Keratinocyte (primary cell): Measurements from ENCODE around the gene KLF7. TPM values are rescaled to one million over a fixed set of nuclear protein-coding genes. Genes with fewer than 3 reads are reported as not detected.

Experiments used
- DNase-seq: peaks from one replicate; pipeline ENCODE4 v3.0.0-alpha.2; 2011; ENCODE audit warnings: low read depth, missing footprints, low spot score
- FAIRE-seq: peaks from 2 replicates; lab custom pipeline; 2011; peaks lifted over from hg19 to GRCh38; lab: Jason Lieb, UNC
- H2AFZ ChIP-seq: 2 replicates; pipeline ENCODE4 v1.6.0; 2012; ENCODE audit warnings: low read length, control low read depth, inconsistent platforms; ENCODE audit not compliant: control insufficient read depth
- H3K27ac ChIP-seq: 2 replicates; pipeline ENCODE4 v1.5.1; 2011; ENCODE audit warnings: low read length; ENCODE audit not compliant: control insufficient read depth, insufficient read depth
- H3K27me3 ChIP-seq: 3 replicates; pipeline ENCODE4 v1.6.0; 2011; ENCODE audit warnings: low read length; ENCODE audit not compliant: control insufficient read depth, insufficient read depth; ENCODE audit errors: extremely low read depth
- H3K36me3 ChIP-seq, 2 experiments: 2 replicates in 1 of 2; 3 replicates in 1 of 2; pipeline ENCODE4 v1.5.1; 2011; ENCODE audit warnings: low read length in 2 of 2, mild to moderate bottlenecking in 1 of 2; ENCODE audit not compliant: control insufficient read depth in 2 of 2, insufficient read depth in 2 of 2; ENCODE audit errors: extremely low read depth in 1 of 2
- H3K4me1 ChIP-seq: 3 replicates; pipeline ENCODE4 v1.5.1; 2011; ENCODE audit warnings: low read length; ENCODE audit not compliant: control insufficient read depth, insufficient read depth; ENCODE audit errors: extremely low read depth
- H3K4me2 ChIP-seq: 3 replicates; pipeline ENCODE4 v1.6.0; 2011; ENCODE audit warnings: low read depth, low read length; ENCODE audit not compliant: control insufficient read depth, insufficient read depth; ENCODE audit errors: extremely low read depth
- H3K4me3 ChIP-seq, 3 experiments: fragments of 200-600 bp in 1 of 3; sonication (generic) in 1 of 3; 2 replicates in 2 of 3; 3 replicates in 1 of 3; pipeline ENCODE4 v1.5.1; 2011 to 2016; ENCODE audit warnings: low read length in 3 of 3, mild to moderate bottlenecking in 3 of 3, control low read depth in 2 of 3, inconsistent platforms in 1 of 3, low read depth in 1 of 3, mixed read lengths in 1 of 3, mixed run types in 1 of 3, moderate library complexity in 1 of 3; ENCODE audit not compliant: control insufficient read depth in 2 of 3, insufficient read depth in 2 of 3; ENCODE audit errors: extremely low read depth in 1 of 3
- H3K79me2 ChIP-seq: 2 replicates; pipeline ENCODE4 v1.6.0; 2012; ENCODE audit warnings: low read length; ENCODE audit not compliant: control insufficient read depth, insufficient read depth
- H3K9ac ChIP-seq: 3 replicates; pipeline ENCODE4 v1.6.0; 2011; ENCODE audit warnings: low read length; ENCODE audit not compliant: control insufficient read depth, insufficient read depth; ENCODE audit errors: extremely low read depth
- H3K9me1 ChIP-seq: 3 replicates; pipeline ENCODE4 v1.6.0; 2011; ENCODE audit warnings: low read length; ENCODE audit not compliant: control insufficient read depth, insufficient read depth; ENCODE audit errors: extremely low read depth
- H3K9me3 ChIP-seq: 2 replicates; pipeline ENCODE4 v1.5.1; 2012; ENCODE audit warnings: low read depth, low read length; ENCODE audit not compliant: control insufficient read depth
- H4K20me1 ChIP-seq: 3 replicates; pipeline ENCODE4 v1.6.0; 2011; ENCODE audit warnings: low read length; ENCODE audit not compliant: control insufficient read depth, insufficient read depth; ENCODE audit errors: extremely low read depth
- CTCF ChIP-seq, 3 experiments: IDR thresholded peaks in 1 of 3; conservative IDR thresholded peaks in 1 of 3; optimal IDR thresholded peaks in 1 of 3; 2 replicates in 2 of 3; 3 replicates in 1 of 3; pipeline versions ENCODE3 to v1.5.1; 2011; ENCODE audit warnings: low read length in 3 of 3, mild to moderate bottlenecking in 3 of 3, moderate library complexity in 2 of 3, control low read depth in 1 of 3, inconsistent platforms in 1 of 3; ENCODE audit not compliant: insufficient read depth in 2 of 3; ENCODE audit errors: extremely low read depth in 1 of 3
- EZH2 ChIP-seq: IDR thresholded peaks from one replicate; pipeline ENCODE4 v1.6.1; 2012; ENCODE audit warnings: inconsistent platforms, mild to moderate bottlenecking, low read length, moderate library complexity
- dilution Hi-C: fragments of 300-500 bp; cut with MboI; formaldehyde crosslinking; loops from one replicate; pipeline ENCODE4 v1.7.0; 2020; ENCODE audit warnings: low sequenced_read_pairs; ENCODE audit not compliant: extremely low pct_ligation_motif_present
- polyA plus RNA-seq, 5 experiments: library from polyadenylated mRNA; depleted of rRNA in 3 of 5; stranded (reverse) in 3 of 5; stranded (forward) in 1 of 5; unstranded in 1 of 5; fragments of >200 nt; gene quantifications; 1 replicate in 1 of 5; 2 replicates in 3 of 5; 3 replicates in 1 of 5; pipeline versions ENCODE4 v1.2.1 to v1.2.3, GENCODE V29; 2011 to 2012; ENCODE audit warnings: missing spikeins in 2 of 5, low read depth in 1 of 5, low replicate concordance in 1 of 5

The KLF7 gene
- polyA plus RNA-seq, 1 donor (not counting 4 experiments of a cell fraction or from before 2014, with no cell fraction given), result 44.7 TPM

- Histone ChIP-seq H3K4me1 (peaks cover 30% of the 10 kb centered on the region), H2AFZ (no peak overlapping the region), H3K9ac (no peak overlapping the region), H4K20me1 (peaks cover 8% of the 10 kb centered on the region), H3K9me1 (peaks cover 2% of the 10 kb centered on the region), H3K4me3 (peak overlapping the region in 2 of 3 experiments; percentile 53 to 99), H3K9me3 (no peaks in the 10 kb centered on the region), H3K36me3 (peaks cover 10 to 23% of the 10 kb centered on the region in 2 experiments), H3K27me3 (no peaks in the 10 kb centered on the region), H3K4me2 (peak overlapping the region; percentile 76), H3K79me2 (peaks cover 92% of the 10 kb centered on the region), H3K27ac (no peak overlapping the region)
- TF ChIP-seq EZH2 (no peak), CTCF (optimal IDR thresholded peaks at IDR 0.05 in 1 of 3, IDR thresholded peaks at IDR 0.05 in 1 of 3, conservative IDR thresholded peaks at IDR 0.05 in 1 of 3; ENCODE audit: extremely low read depth in 1 of 3, insufficient read depth in 2 of 3, low read length in 3 of 3) (no peak)
- dilution Hi-C loops, result no loop called here
- DNase-seq (no peak), FAIRE-seq (no peak)
Observed at GRCh38 chr2:207161247-207162123, 4.3 kb downstream of the KLF7 start.

GRCh38 chr2:207160115-207160514 is 5.6 kb downstream of the KLF7 start:
- Histone ChIP-seq H3K9me1 (peaks cover 2% of the 10 kb centered on the region), H3K4me3 (no peak overlapping the region), H3K4me2 (no peak overlapping the region), H4K20me1 (peaks cover 13% of the 10 kb centered on the region), H2AFZ (no peak overlapping the region), H3K4me1 (peaks cover 30% of the 10 kb centered on the region), H3K9me3 (no peaks in the 10 kb centered on the region), H3K27ac (no peak overlapping the region), H3K36me3 (peaks cover 11 to 23% of the 10 kb centered on the region in 2 experiments), H3K9ac (no peak overlapping the region), H3K27me3 (no peaks in the 10 kb centered on the region), H3K79me2 (peaks cover 99% of the 10 kb centered on the region)
- FAIRE-seq, result no peak
- no peak for DNase-seq
- dilution Hi-C loops, result no loop called here
- TF ChIP-seq CTCF (optimal IDR thresholded peaks at IDR 0.05 in 1 of 3, IDR thresholded peaks at IDR 0.05 in 1 of 3, conservative IDR thresholded peaks at IDR 0.05 in 1 of 3; ENCODE audit: extremely low read depth in 1 of 3, insufficient read depth in 2 of 3, low read length in 3 of 3), result no peak
